SH-SY5Y (cell line): ENCODE data around the gene NBEA.

Source experiments
- GATA2 ChIP-seq: IDR thresholded peaks from 2 replicates; pipeline ENCODE4 v1.6.1; 2011; ENCODE audit warnings: mild to moderate bottlenecking, low read depth, low read length
- GATA3 ChIP-seq: IDR thresholded peaks from 2 replicates; pipeline ENCODE4 v1.6.1; 2011; ENCODE audit warnings: low read depth, mild to moderate bottlenecking, low read length, moderate library complexity

GRCh38 chr13:35387682-35388250 is 445.7 kb downstream of the NBEA start:
- TF ChIP-seq GATA2 (no peak), GATA3 (no peak)
